ENCODE measurements around the gene LYSMD2. TPM values are rescaled to one million over a fixed set of nuclear protein-coding genes. Genes with fewer than 3 reads are reported as not detected.

The LYSMD2 gene
- total and polyA plus RNA-seq, 9 of the 15 experiments (the other 6 are each of a cell fraction or from before 2014, with no cell fraction given): 4.3 to 30.3 (median 9.8) TPM

- TF ChIP-seq SNRNP70 (optimal IDR thresholded peaks at IDR 0.05; ENCODE audit: low read depth, low read length) (no peak), NR3C1 (CRISPR knock-in tag; IDR thresholded peaks at IDR 0.05) (no peak), MEF2D (tag; conservative IDR thresholded peaks at IDR 0.05; ENCODE audit: low read depth) (no peak), CEBPG (CRISPR knock-in tag; IDR thresholded peaks at IDR 0.05) (no peak), CEBPG (tag; conservative IDR thresholded peaks at IDR 0.05 in 1 of 2, IDR thresholded peaks at IDR 0.05 in 1 of 2) (peak; percentile 42 to 44; a peak in 3 of 4 replicates), MAX (CRISPR knock-in tag; IDR thresholded peaks at IDR 0.05) (no peak), IRF1 (CRISPR knock-in tag; IDR thresholded peaks at IDR 0.05; ENCODE audit: borderline replicate concordance) (no peak), CEBPB (tag; IDR thresholded peaks at IDR 0.05) (peak; percentile 63), HCFC1 (IDR thresholded peaks at IDR 0.05; ENCODE audit: low read depth, low read length) (no peak), CREM (IDR thresholded peaks at IDR 0.05; ENCODE audit: low read depth) (no peak), MTF1 (CRISPR knock-in tag; IDR thresholded peaks at IDR 0.05; ENCODE audit: borderline replicate concordance) (no peak), SPI1 (IDR thresholded peaks at IDR 0.05; ENCODE audit: borderline replicate concordance, low read depth, low read length) (peak; percentile 8; the same call in 1 of the 2 replicates), PCBP2 (IDR thresholded peaks at IDR 0.05; ENCODE audit: low read depth, low read length, poor library complexity, severe bottlenecking) (no peak), TBP (optimal IDR thresholded peaks at IDR 0.05; ENCODE audit: low read depth, low read length) (no peak)
- H3K79me2 ChIP-seq (ENCODE audit: control insufficient read depth, insufficient read depth, low read length): no peaks in the 10 kb centered on the region; the same call in 2 of the 3 replicates
- ChIA-PET CTCF (ENCODE audit: low intra/inter-chr PET ratio) (no interaction called here), POLR2A (interaction anchor here (0.7 to 1.0 kb wide), 3 partner anchors 14 to 117 kb away, joined by 3 to 4 read pairs (median 4); partner anchors contain the start of gene LYSMD2)
- 32% methylated on average over 4 of the region's 4 CpGs for WGBS (ENCODE audit: insufficient coverage, low coverage, missing lambda C conversion rate)
- no peak overlapping the region; the same call in 1 of the 2 replicates for H3K4me2 ChIP-seq (ENCODE audit: insufficient read depth, low read length)
- H3K9me3 ChIP-seq (replicated peaks; ENCODE audit: control insufficient read depth, insufficient read depth, low read depth, low read length): no peaks in the 10 kb centered on the region
- no peak overlapping the region for H3K4me3 ChIP-seq
- peak overlapping the region; percentile 3; the same call in 1 of the 2 replicates for H2AFZ ChIP-seq (ENCODE audit: low read depth, low read length)
- no peak overlapping the region for H3K9ac ChIP-seq (ENCODE audit: insufficient read depth in 1 of 2, low read depth in 2 of 2, low read length in 2 of 2)
- no peak for FAIRE-seq
- intact Hi-C loops (cut with micrococcal nuclease) (no loop called here), in situ Hi-C loops (cut with MboI) (no loop called here)
- no peak overlapping the region for H3K27ac ChIP-seq (ENCODE audit: extremely low read depth, low read depth, low read length)
- no TSS peak for BruUV-seq (replicated peaks)
- ATAC-seq: peak; percentile 26
- no peaks in the 10 kb centered on the region; the same call in 1 of the 3 replicates for H3K36me3 ChIP-seq (ENCODE audit: control insufficient read depth, insufficient read depth, low read length)
- peak in 1 of 4 experiments; percentile 32 for DNase-seq (ENCODE audit: extremely low read depth in 1 of 4, low spot score in 3 of 4)
- no peaks in the 10 kb centered on the region for H4K20me1 ChIP-seq (replicated peaks; ENCODE audit: control insufficient read depth, insufficient read depth, low read length)
- no peaks in the 10 kb centered on the region for H3K9me1 ChIP-seq (ENCODE audit: control insufficient read depth, insufficient read depth, low read length)
- H3K27me3 ChIP-seq (ENCODE audit: control insufficient read depth in 2 of 2, insufficient read depth in 2 of 2, low read length in 2 of 2): no peaks in the 10 kb centered on the region; a peak in 1 of 5 replicates
- peaks cover 10 to 21% of the 10 kb centered on the region in 2 experiments; a peak in 4 of 5 replicates for H3K4me1 ChIP-seq (replicated peaks in 1 of 2; ENCODE audit: control insufficient read depth in 2 of 2, insufficient read depth in 2 of 2, low read length in 2 of 2)
Measured at GRCh38 chr15:51756482-51756881, 19.0 kb upstream of the LYSMD2 start.

Data from K562 (cell line).